ENCODE measurements around the gene PANX3. TPM values are rescaled to one million over a fixed set of nuclear protein-coding genes. Genes with fewer than 3 reads are reported as not detected.

PANX3 gene
- total and polyA plus RNA-seq, 9 of the 15 experiments (the other 6 are each of a cell fraction or from before 2014, with no cell fraction given), result 0.09 to 0.69 (median 0.39) TPM

- TF ChIP-seq ASH1L (IDR thresholded peaks at IDR 0.05; ENCODE audit: borderline replicate concordance, low read depth, partially characterized antibody) (no peak), LARP7 (IDR thresholded peaks at IDR 0.05) (no peak), TCFL5 (CRISPR knock-in tag; conservative IDR thresholded peaks at IDR 0.05) (no peak), CHD7 (IDR thresholded peaks at IDR 0.05; ENCODE audit: low read depth, low read length) (no peak)
- TF ChIP-seq, protein P1, sequence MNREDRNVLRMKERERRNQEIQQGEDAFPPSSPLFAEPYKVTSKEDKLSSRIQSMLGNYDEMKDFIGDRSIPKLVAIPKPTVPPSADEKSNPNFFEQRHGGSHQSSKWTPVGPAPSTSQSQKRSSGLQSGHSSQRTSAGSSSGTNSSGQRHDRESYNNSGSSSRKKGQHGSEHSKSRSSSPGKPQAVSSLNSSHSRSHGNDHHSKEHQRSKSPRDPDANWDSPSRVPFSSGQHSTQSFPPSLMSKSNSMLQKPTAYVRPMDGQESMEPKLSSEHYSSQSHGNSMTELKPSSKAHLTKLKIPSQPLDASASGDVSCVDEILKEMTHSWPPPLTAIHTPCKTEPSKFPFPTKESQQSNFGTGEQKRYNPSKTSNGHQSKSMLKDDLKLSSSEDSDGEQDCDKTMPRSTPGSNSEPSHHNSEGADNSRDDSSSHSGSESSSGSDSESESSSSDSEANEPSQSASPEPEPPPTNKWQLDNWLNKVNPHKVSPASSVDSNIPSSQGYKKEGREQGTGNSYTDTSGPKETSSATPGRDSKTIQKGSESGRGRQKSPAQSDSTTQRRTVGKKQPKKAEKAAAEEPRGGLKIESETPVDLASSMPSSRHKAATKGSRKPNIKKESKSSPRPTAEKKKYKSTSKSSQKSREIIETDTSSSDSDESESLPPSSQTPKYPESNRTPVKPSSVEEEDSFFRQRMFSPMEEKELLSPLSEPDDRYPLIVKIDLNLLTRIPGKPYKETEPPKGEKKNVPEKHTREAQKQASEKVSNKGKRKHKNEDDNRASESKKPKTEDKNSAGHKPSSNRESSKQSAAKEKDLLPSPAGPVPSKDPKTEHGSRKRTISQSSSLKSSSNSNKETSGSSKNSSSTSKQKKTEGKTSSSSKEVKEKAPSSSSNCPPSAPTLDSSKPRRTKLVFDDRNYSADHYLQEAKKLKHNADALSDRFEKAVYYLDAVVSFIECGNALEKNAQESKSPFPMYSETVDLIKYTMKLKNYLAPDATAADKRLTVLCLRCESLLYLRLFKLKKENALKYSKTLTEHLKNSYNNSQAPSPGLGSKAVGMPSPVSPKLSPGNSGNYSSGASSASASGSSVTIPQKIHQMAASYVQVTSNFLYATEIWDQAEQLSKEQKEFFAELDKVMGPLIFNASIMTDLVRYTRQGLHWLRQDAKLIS (CRISPR knock-in tag; IDR thresholded peaks at IDR 0.05), result no peak
- TF ChIP-seq, protein P2, sequence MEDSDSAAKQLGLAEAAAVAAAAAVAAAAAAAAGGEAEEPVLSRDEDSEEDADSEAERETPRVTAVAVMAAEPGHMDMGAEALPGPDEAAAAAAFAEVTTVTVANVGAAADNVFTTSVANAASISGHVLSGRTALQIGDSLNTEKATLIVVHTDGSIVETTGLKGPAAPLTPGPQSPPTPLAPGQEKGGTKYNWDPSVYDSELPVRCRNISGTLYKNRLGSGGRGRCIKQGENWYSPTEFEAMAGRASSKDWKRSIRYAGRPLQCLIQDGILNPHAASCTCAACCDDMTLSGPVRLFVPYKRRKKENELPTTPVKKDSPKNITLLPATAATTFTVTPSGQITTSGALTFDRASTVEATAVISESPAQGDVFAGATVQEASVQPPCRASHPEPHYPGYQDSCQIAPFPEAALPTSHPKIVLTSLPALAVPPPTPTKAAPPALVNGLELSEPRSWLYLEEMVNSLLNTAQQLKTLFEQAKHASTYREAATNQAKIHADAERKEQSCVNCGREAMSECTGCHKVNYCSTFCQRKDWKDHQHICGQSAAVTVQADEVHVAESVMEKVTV (CRISPR knock-in tag; IDR thresholded peaks at IDR 0.05), result no peak
Measured at GRCh38 chr11:124643605-124644425, 32.6 kb downstream of the PANX3 start (continued).

All from K562 (cell line).